Putamen (tissue), 1 donor: ENCODE data around the gene IL36B.

Experiments
- DNase-seq: peaks from one replicate; pipeline ENCODE4 v3.0.0-alpha.2; 2016; ENCODE audit warnings: low spot score

IL36B gene

DNA sequence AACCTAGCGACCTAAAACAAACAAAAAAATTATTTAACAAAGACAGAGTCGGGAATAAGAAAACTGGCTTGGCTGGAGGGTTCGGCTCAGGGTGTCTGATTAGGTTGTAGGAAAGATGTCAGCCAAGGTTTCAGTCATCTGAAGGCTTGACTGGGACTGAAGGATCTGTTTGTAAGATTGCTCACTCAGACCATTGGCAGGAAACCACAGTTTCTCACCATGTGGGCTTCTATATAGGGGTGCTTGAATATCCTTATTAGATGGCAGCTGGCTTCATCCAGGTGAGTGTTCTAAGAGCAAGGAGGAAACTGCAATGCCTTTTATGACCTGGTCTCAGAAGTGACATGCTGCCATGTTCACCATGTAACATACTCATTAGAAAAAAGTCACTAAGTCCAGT is 999 bp upstream of the IL36B start:
- no peak for DNase-seq

DNA sequence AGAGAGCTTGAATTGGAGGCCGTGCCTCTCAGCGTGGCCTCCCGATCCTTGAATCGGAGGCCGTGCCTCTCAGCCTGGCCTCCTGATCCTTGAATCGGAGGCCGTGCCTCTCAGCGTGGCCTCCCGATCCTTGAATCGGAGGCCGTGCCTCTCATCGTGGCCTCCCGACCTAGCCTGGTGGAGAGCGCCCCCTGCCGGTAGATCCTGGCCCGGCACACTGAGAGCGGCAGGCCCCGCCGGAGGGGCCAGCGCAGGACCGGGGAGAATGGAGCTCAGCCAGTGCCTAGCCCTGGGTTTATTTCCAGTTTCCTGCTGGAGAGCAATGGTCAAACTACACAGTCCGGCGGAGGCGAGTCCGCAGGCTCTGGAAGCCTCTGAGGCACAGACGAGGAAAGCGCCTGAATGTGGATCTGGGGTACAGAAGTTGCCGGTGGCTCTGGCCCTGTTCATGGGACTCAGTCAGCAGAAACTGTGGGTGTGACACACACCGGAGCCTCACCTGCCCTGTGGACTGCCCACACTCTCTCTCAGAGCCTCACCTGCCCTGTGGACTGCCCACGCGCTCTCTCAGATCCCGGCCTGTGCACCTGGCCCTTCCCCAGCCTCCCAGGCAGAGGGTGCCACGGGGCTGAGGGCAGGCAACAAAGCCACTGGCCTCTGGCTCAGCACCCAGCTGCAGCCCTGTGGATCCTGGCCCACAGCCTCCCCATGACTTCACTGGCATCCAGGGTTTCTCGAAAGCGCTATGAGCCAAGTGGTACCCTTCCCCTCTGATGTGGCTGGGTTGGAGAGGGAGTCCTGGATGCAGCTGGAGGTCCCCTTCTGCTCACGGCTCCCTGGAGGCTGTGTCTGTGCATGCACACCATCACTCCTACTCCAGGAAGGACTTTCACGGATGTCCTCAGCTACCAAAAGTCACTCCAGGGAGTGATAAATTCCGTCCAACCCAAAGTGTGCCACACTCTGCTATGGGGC is 1.5 kb downstream of the IL36B start:
- no peak for DNase-seq

DNA sequence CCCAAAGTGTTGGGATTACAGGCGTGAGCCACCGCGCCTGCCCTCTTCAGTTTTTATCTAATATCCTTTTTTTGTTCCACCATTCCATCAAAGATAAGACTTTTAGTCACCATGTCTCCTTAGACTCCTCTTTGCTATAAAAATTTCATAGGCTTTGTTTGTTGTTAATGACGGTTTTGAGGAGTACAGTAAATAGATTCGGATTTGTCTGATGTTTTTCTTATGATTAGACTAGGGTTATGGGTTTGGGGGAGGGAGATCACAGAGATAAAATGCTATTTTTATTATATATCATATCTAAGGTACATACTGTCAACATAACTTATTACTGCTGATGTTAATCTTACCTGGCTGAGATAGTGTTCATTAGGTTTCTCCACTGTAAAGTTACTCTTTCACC is 6.2 kb downstream of the IL36B start:
- DNase-seq: no peak

DNA sequence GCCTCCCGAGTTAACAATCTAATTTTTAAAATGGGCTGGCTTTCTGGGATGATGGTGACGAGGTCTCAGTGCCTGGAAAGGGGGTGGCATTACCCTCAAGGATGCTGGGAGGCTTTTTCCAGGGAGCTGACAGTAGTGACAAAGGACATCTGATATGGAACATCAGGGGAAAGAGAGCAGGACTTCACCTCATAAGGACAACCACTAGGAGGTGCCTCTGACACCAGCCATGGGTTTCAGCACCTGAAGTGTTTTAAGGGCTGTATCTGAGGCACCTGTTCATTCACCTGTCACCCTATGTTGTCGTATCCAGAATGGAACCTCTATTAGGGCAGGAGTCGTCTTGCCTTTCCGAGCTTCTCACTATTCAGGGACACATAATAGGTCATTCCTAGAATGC is 10.8 kb downstream of the IL36B start:
- DNase-seq: no peak

DNA sequence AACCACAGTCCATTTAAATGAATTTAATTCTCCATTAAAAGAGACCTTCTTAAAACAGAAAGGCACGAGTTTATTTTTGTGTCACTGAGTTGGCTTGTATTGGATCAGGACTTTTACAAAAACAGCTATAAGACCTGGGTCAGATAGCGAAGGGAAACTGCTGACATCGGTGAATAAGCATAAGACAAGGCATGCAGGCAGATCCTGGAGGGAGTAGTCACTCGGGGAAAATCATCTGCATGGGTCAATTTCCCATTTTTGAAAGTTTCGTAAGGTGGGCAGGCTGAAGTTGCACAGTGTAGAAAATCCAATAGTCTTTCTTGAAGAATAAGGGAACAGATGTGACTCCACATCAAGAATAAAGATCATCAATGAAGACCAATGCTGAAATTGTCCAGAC is 12.9 kb downstream of the IL36B start:
- DNase-seq: no peak

DNA sequence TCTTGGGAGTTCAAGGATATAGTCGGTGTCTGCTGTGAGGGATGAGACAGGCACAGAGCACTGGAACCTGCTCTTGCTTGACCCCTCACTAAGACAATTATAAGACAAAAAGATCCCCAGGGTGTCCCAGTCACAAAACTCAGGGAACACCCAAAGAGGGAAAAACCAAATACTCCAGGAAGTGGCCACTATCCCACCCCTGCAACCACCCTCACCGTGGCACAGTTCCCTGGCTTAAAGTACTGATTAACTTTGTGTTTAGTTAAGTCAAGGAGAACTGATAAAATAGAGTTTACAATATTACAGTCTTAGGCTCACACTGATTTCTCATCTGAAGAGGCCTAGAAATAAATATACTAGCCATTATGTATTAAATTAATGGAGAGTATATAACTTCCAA is 13.5 kb downstream of the IL36B start:
- DNase-seq: no peak

DNA sequence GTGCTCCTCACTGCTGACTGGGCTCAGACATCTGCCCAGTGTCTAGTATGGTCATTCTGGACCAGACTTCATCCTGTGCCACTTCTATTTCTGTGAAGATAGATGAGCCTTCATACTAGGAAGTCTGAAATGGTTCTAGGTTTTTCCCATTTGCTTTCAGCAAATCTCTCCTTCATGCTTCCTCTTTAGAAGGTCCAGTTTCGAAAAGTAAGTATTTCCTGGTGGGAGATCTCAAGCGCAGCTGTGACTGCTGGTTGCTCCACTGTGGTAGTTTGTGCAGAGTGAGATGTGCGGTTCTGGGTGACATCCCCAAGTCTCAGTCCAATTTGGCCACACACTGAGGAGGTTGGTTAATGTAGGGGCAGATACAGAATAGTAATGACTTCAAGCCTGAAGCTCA is 14.4 kb downstream of the IL36B start:
- DNase-seq: no peak

GRCh38 chr2:113036763-113037162 is 15.9 kb downstream of the IL36B start:
- no peak for DNase-seq

DNA sequence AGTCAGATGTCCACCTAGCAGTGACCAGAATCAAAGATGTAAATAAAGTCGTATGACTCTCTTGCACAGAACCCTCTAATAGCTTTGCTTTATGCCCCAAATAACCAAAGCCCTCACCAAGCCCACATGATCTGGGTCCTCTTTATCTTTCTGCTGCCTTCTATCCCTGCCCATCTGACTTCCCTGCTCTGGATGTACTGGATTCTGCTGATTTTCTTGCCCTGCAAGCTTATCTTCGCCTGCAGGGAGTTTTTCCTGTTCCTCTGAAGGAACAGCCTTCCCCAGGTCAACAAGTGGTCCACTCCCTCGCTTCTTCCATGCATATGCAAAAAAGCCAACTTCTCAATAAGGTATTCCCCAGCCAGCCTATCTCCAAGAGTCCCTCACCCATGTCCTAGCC is 18.7 kb downstream of the IL36B start:
- no peak for DNase-seq

- DNase-seq: no peak
These were observed 19.9 kb downstream of the IL36B start for GRCh38 chr2:113032737-113033136.

DNA sequence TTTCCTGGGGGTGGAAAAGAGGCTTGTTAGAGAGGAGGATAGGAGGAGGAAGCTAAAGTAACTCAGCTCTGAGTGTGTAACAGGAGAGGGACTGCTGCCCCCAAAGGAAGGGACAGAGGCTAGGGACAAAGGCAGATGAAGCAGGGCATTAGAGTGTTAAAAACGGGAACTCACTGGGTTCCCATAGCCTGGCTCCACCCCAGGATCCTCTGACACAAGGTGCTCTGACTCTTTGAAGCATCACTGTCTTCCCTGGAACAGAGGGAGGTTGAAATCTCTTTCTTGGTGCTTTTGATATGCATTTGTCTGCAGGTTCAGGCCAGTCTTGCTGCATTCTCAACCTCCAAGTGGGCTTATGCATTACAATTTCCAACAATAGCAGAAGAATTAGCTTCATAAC is 24.6 kb downstream of the IL36B start:
- DNase-seq: no peak

GRCh38 chr2:113027691-113028090 is 25.0 kb downstream of the IL36B start:
- peak; percentile 5 for DNase-seq

GRCh38 chr2:113025737-113026136 is 26.9 kb downstream of the IL36B start:
- DNase-seq: no peak

GRCh38 chr2:113024764-113025163 is 27.9 kb downstream of the IL36B start:
- DNase-seq: no peak

DNA sequence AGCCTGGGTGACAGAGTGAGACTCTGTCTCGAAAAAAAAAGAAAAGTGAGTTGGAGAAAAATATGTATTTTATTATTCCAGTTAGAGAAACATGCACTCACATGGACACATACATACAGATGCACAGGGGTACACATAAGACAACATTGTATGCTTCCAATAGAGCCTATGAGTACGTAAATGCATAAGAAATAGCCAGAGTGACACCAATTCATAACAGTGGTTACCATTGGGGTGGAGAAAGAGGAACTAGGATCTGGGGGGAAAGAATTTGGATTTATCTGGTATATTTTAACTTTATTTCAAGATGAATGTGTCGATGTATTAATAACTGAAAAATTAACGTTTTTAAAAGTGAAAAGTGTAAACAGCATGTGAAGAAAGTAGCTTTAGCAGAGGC is 31.4 kb downstream of the IL36B start:
- DNase-seq: no peak

DNA sequence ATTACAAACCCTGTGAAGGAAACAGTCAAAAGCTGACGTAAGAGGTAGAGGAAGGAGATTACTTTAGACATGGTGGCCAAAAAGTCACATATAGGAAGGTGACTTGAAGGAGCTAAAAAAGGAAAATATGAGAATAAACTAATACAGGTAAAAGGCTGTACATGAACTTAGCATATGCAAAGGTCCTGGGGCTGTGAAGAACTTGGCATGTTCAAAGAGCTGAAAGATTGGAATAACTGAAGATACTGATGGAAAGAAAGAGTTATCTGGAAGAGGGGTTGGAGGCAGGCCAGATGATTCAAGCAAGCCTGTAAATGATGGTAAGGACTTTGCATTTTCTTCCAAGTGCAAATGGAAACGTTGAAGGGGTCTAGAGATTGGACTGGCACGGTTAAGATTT is 34.2 kb downstream of the IL36B start:
- DNase-seq: no peak

- DNase-seq: no peak
These were observed 37.0 kb downstream of the IL36B start for GRCh38 chr2:113015655-113016054.

- DNase-seq: no peak
These were observed 37.6 kb downstream of the IL36B start for GRCh38 chr2:113015042-113015441.

- DNase-seq: no peak
These were observed 38.6 kb downstream of the IL36B start for GRCh38 chr2:113014067-113014466.

- DNase-seq: no peak
These were observed 39.4 kb downstream of the IL36B start for GRCh38 chr2:113013336-113013661.

DNA sequence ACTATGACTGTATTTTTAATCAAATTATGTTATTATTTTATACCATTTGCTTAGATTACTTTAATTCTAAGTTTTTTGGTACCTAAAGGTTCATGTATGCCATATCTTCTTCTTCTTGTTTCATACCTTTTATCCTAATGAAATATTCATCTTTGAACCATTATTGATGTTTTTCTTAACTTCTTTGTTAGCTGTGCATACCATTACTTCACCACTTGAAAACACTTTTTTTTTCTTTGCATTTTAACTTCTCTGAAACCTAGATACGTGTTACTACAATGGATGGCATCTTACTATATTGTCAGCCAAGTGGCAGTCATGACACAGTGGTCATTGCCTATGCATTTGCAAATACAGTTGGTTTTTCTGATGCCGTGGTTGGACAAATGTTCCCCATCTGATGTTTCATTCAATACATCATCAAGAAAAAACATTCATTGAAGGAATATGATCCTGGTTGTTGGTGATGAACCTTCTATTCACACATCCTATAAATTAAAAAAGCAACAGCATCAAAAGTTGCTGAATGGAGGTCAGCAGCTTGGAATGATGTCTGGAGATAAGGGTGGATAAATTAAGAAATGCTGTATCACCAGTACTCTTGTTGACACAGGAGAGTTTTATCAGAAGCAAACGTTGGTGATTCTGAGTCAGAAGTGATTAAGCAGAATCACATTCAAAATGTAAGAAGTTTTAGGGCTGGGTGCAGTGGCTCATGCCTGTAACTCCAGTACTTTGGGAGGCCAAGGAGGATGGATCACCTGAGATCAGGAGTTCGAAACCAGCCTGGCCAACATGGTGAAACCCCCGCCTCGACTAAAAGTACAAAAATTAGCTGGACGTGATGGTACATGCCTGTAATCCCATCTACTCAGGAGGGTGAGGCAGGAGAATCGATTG is 40.0 kb downstream of the IL36B start:
- no peak for DNase-seq

- DNase-seq: no peak
These were observed 41.6 kb downstream of the IL36B start for GRCh38 chr2:113011108-113011507.

DNA sequence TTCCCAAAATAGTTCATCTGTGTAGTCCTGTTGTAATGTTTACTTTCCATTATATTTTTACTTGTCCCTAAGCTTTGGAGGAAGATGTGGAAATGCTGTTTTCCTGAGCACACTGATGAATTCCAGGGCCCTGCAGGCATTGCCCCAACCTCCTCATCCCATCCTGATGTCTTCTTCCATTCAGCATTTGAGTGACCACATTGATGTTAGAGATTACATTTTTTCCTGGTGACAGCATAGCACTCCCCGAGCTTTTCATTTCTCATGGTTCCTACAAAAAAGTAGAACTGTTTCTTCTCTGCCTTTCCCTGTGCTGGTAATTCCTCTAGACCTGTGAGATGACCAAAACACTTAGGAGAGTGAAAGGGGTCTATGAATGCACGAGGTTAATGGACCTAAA is 42.6 kb downstream of the IL36B start:
- DNase-seq: no peak
